RWPE2 (cell line): ENCODE measurements around the gene MIPOL1.

Experiments
- ATAC-seq: fragments of 200-7000 bp; cut with Tn5 transposase; 3 replicates; pipeline ENCODE4 v1.9.1; 2021; ENCODE audit warnings: low read depth
- DNase-seq: peaks from one replicate; pipeline ENCODE4 v3.0.0-alpha.2; 2020; ENCODE audit warnings: low spot score
- H3K27ac ChIP-seq: fragments of 450-650 bp; 2 replicates; pipeline ENCODE4 v1.5.1; 2017; ENCODE audit warnings: mild to moderate bottlenecking; ENCODE audit not compliant: poor library complexity, severe bottlenecking
- H3K27me3 ChIP-seq: fragments of 250-450 bp; sonication (Bioruptor Pico); 2 replicates; pipeline ENCODE4 v1.5.1; 2021; ENCODE audit warnings: mild to moderate bottlenecking, moderate library complexity; ENCODE audit not compliant: insufficient read depth, poor library complexity, severe bottlenecking
- H3K36me3 ChIP-seq: fragments of 250-450 bp; sonication (Bioruptor Pico); 2 replicates; pipeline ENCODE4 v1.5.1; 2020; ENCODE audit warnings: low read depth, mild to moderate bottlenecking, moderate library complexity
- H3K4me1 ChIP-seq: fragments of 250-450 bp; sonication (Bioruptor Pico); 2 replicates; pipeline ENCODE4 v1.5.1; 2021; ENCODE audit warnings: mild to moderate bottlenecking, moderate library complexity; ENCODE audit not compliant: insufficient read depth, poor library complexity, severe bottlenecking
- H3K4me3 ChIP-seq: fragments of 250-450 bp; sonication (Bioruptor Pico); 2 replicates; pipeline ENCODE4 v1.5.1; 2021; ENCODE audit warnings: mild to moderate bottlenecking, moderate library complexity; ENCODE audit not compliant: severe bottlenecking
- H3K9me3 ChIP-seq: fragments of 250-450 bp; sonication (Bioruptor Pico); 2 replicates; pipeline ENCODE4 v1.5.1; 2021; ENCODE audit warnings: mild to moderate bottlenecking, moderate library complexity; ENCODE audit not compliant: severe bottlenecking
- TF ChIP-seq, protein P1 (sequence below): fragments of 450-650 bp; IDR thresholded peaks from one replicate; pipeline ENCODE4 v1.5.1; 2017; ENCODE audit warnings: mild to moderate bottlenecking, moderate library complexity; ENCODE audit not compliant: poor library complexity, severe bottlenecking

The MIPOL1 gene

DNA sequence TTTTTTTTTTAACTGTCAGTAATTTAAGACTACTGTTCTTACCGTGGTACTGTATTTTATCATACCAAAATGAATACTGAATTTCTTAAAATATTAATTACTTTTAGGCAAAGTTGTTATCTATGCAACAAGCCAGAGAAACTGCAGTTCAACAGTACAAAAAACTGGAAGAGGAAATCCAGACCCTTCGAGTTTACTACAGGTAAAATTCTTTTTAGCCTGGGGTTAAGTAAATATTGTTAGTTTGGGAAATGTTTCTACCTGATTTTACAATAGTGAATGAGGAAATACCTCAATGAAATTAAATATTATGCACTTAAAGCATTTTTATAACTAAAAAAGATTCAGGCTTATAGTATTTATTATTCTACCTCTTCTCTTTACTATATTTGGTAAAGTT is 225.0 kb downstream of the MIPOL1 start:
- Histone ChIP-seq H3K9me3 (no peaks in the 10 kb centered on the region), H3K4me1 (peaks cover 4% of the 10 kb centered on the region), H3K36me3 (no peaks in the 10 kb centered on the region), H3K27me3 (no peaks in the 10 kb centered on the region), H3K27ac (no peak overlapping the region), H3K4me3 (no peak overlapping the region)
- DNase-seq (no peak), ATAC-seq (no peak)
- TF ChIP-seq, protein P1, sequence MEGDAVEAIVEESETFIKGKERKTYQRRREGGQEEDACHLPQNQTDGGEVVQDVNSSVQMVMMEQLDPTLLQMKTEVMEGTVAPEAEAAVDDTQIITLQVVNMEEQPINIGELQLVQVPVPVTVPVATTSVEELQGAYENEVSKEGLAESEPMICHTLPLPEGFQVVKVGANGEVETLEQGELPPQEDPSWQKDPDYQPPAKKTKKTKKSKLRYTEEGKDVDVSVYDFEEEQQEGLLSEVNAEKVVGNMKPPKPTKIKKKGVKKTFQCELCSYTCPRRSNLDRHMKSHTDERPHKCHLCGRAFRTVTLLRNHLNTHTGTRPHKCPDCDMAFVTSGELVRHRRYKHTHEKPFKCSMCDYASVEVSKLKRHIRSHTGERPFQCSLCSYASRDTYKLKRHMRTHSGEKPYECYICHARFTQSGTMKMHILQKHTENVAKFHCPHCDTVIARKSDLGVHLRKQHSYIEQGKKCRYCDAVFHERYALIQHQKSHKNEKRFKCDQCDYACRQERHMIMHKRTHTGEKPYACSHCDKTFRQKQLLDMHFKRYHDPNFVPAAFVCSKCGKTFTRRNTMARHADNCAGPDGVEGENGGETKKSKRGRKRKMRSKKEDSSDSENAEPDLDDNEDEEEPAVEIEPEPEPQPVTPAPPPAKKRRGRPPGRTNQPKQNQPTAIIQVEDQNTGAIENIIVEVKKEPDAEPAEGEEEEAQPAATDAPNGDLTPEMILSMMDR = no peak

DNA sequence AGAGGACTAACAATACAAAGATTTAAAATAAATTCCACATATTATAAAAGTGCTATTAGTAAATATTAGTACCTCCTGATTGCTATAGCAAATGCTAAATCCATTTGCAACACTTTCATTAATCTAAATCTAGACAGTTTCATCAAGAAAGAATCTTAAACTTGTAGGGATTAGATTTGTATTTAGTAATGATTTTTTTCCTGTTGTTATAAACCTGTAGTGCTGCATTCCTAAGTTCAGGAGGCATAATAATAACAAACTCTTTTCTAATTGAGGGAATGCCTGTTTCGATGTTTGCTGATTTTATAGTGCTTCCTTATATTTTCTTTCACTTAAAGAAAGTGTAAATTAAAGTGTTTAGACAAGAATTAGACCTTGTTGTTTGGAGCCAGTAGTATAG is 231.2 kb downstream of the MIPOL1 start:
- H3K27me3 ChIP-seq = no peaks in the 10 kb centered on the region
- DNase-seq (no peak), ATAC-seq (peak; percentile 74)
- H3K36me3 ChIP-seq = no peaks in the 10 kb centered on the region
- TF ChIP-seq, protein P1 = no peak
- peak overlapping the region; percentile 2 for H3K27ac ChIP-seq
- peaks cover 13% of the 10 kb centered on the region for H3K4me1 ChIP-seq
- no peak overlapping the region for H3K4me3 ChIP-seq
- H3K9me3 ChIP-seq = no peaks in the 10 kb centered on the region

DNA sequence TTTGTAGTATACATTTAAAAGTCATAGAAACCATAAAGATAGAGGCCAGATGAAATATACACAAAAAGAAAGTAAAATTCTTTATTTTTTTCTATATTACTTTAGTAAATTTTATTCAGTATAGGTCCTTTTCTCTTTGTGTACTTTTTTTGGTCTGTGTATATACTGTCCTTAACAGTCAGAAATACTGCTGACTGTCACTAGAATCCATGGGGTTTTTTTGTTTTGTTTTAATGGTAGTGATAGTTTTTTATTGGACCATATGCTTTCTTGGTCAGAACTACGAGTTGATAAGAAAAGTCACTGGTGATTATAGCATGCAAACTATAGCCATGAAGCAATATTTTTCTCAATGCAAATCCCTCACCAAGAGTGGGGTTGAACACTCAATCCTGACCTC is 231.9 kb downstream of the MIPOL1 start:
- peak overlapping the region; percentile 2 for H3K27ac ChIP-seq
- ATAC-seq = no peak
- H3K36me3 ChIP-seq = no peaks in the 10 kb centered on the region
- TF ChIP-seq, protein P1 = no peak
- DNase-seq = no peak
- H3K27me3 ChIP-seq = no peaks in the 10 kb centered on the region
- H3K4me1 ChIP-seq = peaks cover 13% of the 10 kb centered on the region
- no peaks in the 10 kb centered on the region for H3K9me3 ChIP-seq
- H3K4me3 ChIP-seq = no peak overlapping the region

DNA sequence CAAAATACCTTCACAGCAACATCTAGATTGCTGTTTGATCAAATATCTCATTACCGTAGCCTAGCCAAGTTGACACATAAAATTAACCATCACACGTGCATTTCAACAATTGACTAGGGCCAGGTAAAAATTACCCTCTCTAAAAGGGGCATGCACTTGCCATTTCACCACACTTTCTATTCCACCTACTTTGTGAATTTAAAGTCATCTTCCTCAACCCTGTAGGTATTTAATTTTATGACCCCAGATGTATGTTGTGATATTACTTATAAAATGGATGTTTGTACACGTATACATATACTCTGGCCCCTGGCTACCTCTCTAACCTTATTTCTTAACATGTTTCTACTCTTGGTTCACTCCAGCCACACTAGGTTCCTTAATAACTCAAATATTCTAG is 237.1 kb downstream of the MIPOL1 start:
- peaks cover 3% of the 10 kb centered on the region for H3K4me1 ChIP-seq
- H3K9me3 ChIP-seq = no peaks in the 10 kb centered on the region
- no peak for DNase-seq
- no peak for ATAC-seq
- no peaks in the 10 kb centered on the region for H3K36me3 ChIP-seq
- H3K27me3 ChIP-seq = no peaks in the 10 kb centered on the region
- H3K27ac ChIP-seq = no peak overlapping the region
- H3K4me3 ChIP-seq = no peak overlapping the region
- TF ChIP-seq, protein P1 = no peak

DNA sequence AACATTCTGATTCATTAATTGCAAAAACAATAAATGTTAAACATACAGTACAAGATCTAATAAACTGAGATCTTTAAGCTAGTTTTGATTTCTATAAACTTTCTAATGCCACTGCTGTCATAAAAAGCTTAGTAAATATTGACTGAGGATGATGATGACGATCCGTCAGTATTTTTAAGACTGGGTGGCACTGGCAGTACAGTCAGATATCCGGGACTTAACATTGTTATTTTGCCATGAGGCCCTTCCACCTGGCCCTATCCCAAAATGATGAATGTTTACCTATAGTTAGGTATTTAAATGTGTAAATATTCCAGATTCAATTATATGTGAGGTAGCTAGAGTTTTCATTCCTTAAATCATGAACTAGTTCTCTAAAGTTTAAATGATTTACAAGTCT is 238.8 kb downstream of the MIPOL1 start:
- H3K27ac ChIP-seq = no peak overlapping the region
- H3K27me3 ChIP-seq = no peaks in the 10 kb centered on the region
- DNase-seq (no peak), ATAC-seq (peak; percentile 36; the same call in 2 of the 3 replicates)
- peaks cover 3% of the 10 kb centered on the region for H3K4me1 ChIP-seq
- TF ChIP-seq, protein P1 = no peak
- H3K36me3 ChIP-seq = no peaks in the 10 kb centered on the region
- no peak overlapping the region for H3K4me3 ChIP-seq
- H3K9me3 ChIP-seq = no peaks in the 10 kb centered on the region
